Right lobe of liver (tissue), 6 donors: Measurements from ENCODE around the gene ZDHHC1. TPM values are rescaled to one million over a fixed set of nuclear protein-coding genes. Genes with fewer than 3 reads are reported as not detected.

Source experiments
- ATAC-seq, 4 donors: fragments of 200-7000 bp; cut with Tn5 transposase; one replicate each; pipeline ENCODE4 v1.9.1; 2020; ENCODE audit warnings: mild to moderate bottlenecking in 4 of 4, moderate library complexity in 4 of 4
- DNase-seq, 3 donors: peaks; one replicate each; pipeline ENCODE4 v3.0.0-alpha.2; 2020
- H3K27ac ChIP-seq, 3 donors: fragments of 200-600 bp; one replicate each; pipeline ENCODE4 v1.8.0; 2022
- H3K27me3 ChIP-seq, 2 donors: fragments of 200-600 bp; one replicate each; pipeline ENCODE4 v1.8.0; 2022
- H3K36me3 ChIP-seq, 4 donors: fragments of 200-600 bp; sonication (generic) in 1 of 4; one replicate each; pipeline versions ENCODE4 v1.5.1 to v1.8.0; 2017 to 2022; ENCODE audit warnings: control low read depth in 1 of 4
- H3K4me1 ChIP-seq, 4 donors: fragments of 200-600 bp; sonication (generic) in 1 of 4; one replicate each; pipeline versions ENCODE4 v1.5.1 to v1.8.0; 2017 to 2022; ENCODE audit warnings: control low read depth in 1 of 4
- H3K4me3 ChIP-seq, 3 donors: fragments of 200-600 bp; one replicate each; pipeline ENCODE4 v1.8.0; 2022
- H3K9me3 ChIP-seq, 4 donors: fragments of 200-600 bp; sonication (generic) in 1 of 4; one replicate each; pipeline versions ENCODE4 v1.5.1 to v1.8.0; 2017 to 2022; ENCODE audit warnings: control low read depth in 1 of 4
- POLR2A ChIP-seq: fragments of 450-650 bp; IDR thresholded peaks from one replicate; pipeline ENCODE4 v1.6.1; 2017; ENCODE audit warnings: antibody characterized with exemption, mild to moderate bottlenecking
- WGBS: methylation state at CpG from one replicate; pipeline ENCODE4 v1.1.6; 2018; ENCODE audit warnings: low coverage, low lambda C conversion rate; ENCODE audit not compliant: insufficient coverage; ENCODE audit errors: missing lambda C conversion rate; 5-methylcytosine and 5-hydroxymethylcytosine counted together
- intact Hi-C, 2 donors: fragments of 100-400 bp; cut with DNase I; formaldehyde crosslinking; loops; one replicate each; pipeline versions ENCODE4 v1.11.2 to v1.14.1; 2022
- total RNA-seq, 6 experiments: library from RNA; depleted of rRNA in 2 of 6; stranded (reverse); fragments of >200 nt in 2 of 6; fragmentation: NEBNext Ultra II Directional in 3 of 6; extraction: Animal tissue kit (Norgen Biotek cat#: 25700) in 3 of 6; gene quantifications; one replicate each; pipeline versions ENCODE4 v1.1.0 to v1.2.4, GENCODE V29; 2016 to 2023
- TF ChIP-seq, protein P1 (sequence below), 4 donors: fragments of 200-600 bp in 3 of 4; fragments of 450-650 bp in 1 of 4; IDR thresholded peaks; one replicate each; pipeline versions ENCODE4 v1.5.1 to v1.8.0; 2016 to 2022; ENCODE audit warnings: antibody characterized with exemption in 4 of 4, mild to moderate bottlenecking in 2 of 4
- donor health status: DM: no; HTN: yes; CAD: no.
- donor health status: DM: no; HTN: no; CAD: no.
- donor health status: DM: no; HTN: no; CAD: no.
- donor health status: DM: no; HTN: yes; CAD: no.
- donor health status: DM: no; HTN: yes; CAD: no.

The ZDHHC1 gene
- total RNA-seq, 6 experiments from 2014 or later, result 1.2 to 4.0 (median 1.8) TPM

DNA sequence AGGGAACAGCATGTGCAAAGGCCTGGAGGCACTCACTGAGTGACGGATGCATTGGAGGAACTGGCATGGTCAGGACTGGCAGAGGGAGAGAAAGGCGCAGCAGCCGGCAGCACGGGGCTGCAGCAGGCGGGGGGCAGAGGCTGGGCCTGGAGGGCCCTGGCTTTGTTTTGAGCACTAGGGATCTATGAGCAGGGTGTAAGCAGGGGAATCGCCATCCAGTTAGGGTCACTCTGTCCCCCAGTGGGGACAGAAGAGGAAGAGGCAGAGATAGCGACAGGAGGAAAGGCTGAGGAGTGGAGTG, 28.8 kb upstream of the ZDHHC1 start:
- Histone ChIP-seq H3K27me3 (no peaks in the 10 kb centered on the region), H3K36me3 (no peaks in the 10 kb centered on the region), H3K9me3 (no peaks in the 10 kb centered on the region), H3K4me1 (peaks cover 5 to 83% (median 51%) of the 10 kb centered on the region in 4 donors), H3K27ac (peak overlapping the region in 1 of 3 donors; percentile 62), H3K4me3 (no peak overlapping the region)
- ATAC-seq, result no peak
- WGBS, result 33% methylated on average over 7 of the region's 7 CpGs
- intact Hi-C loops, result no loop called here
- no peak for DNase-seq
- no peak for TF ChIP-seq POLR2A
- TF ChIP-seq, protein P1, sequence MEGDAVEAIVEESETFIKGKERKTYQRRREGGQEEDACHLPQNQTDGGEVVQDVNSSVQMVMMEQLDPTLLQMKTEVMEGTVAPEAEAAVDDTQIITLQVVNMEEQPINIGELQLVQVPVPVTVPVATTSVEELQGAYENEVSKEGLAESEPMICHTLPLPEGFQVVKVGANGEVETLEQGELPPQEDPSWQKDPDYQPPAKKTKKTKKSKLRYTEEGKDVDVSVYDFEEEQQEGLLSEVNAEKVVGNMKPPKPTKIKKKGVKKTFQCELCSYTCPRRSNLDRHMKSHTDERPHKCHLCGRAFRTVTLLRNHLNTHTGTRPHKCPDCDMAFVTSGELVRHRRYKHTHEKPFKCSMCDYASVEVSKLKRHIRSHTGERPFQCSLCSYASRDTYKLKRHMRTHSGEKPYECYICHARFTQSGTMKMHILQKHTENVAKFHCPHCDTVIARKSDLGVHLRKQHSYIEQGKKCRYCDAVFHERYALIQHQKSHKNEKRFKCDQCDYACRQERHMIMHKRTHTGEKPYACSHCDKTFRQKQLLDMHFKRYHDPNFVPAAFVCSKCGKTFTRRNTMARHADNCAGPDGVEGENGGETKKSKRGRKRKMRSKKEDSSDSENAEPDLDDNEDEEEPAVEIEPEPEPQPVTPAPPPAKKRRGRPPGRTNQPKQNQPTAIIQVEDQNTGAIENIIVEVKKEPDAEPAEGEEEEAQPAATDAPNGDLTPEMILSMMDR (IDR thresholded peaks at IDR 0.05), result no peak

DNA sequence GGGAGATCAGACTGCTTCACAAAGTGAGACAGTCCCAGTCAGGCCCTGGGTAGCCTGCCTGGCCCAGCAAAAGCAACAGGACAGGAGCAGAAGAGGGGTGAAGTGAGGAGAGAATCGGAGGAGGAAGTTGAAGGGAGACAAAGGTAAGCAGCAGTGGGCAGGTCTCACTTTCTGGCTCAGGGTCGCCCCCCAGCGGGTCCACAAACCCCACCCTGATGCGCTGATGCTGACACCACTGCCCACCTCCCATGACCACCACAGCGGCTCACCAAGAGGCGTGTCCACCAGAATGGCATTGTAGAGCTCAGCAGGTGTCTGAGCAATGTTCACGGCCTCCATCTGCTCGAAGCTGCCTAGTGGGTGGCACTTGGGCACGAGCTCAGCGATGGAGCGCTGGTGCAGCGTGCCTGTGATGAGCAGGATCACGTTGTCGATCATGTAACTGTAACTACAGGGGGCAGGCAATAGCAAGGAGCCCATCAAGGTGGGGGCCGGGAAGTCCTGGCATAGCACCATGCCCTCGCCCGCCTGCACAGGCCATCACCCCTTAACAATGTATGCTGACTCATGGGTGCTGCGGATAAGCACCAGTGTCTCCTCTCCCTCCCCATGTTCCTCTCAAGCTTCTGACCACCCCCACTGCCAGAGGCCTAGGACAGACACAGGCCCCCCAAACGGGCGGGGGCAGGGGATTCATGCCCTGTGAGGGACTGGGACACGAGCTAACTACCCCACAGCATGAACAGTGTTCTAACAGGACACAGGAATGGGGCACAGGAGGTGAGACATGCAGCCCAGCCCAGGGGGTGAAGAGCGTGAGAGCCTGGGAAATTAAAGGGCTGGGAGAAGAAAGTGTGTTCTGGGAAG, 28.2 kb upstream of the ZDHHC1 start:
- Histone ChIP-seq H3K27ac (no peak overlapping the region), H3K36me3 (no peaks in the 10 kb centered on the region), H3K4me1 (peaks cover 5 to 80% (median 48%) of the 10 kb centered on the region in 4 donors), H3K9me3 (no peaks in the 10 kb centered on the region), H3K4me3 (no peak overlapping the region), H3K27me3 (no peaks in the 10 kb centered on the region)
- intact Hi-C loops, result no loop called here
- no peak for DNase-seq
- 63% methylated on average over 5 of the region's 22 CpGs for WGBS
- no peak for ATAC-seq
- TF ChIP-seq POLR2A, result no peak
- TF ChIP-seq, protein P1 (IDR thresholded peaks at IDR 0.05), result no peak

DNA sequence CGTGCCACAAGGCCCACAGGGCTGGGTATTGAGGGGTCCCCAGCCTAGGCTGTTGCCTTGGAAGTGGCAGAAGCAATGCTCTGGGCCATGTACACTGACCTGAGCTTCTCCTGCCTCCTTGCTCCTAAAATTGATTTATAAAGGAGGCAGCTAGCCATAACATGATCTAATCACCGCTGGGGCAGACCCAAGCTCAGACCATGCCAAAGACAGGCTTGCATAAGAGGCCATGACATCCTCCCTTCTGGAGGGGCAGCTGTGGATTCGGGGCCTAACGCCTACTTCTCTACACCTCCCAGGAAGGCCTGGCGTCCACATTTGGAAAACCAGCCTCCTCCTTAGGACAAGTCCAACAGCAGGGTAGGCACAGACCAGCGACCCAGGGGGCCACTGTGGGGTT, 27.0 kb upstream of the ZDHHC1 start:
- Histone ChIP-seq H3K27me3 (no peaks in the 10 kb centered on the region), H3K27ac (peak overlapping the region in 1 of 3 donors; percentile 0), H3K36me3 (peaks cover 0 to 3% (median 0%) of the 10 kb centered on the region in 4 donors), H3K4me3 (no peak overlapping the region), H3K4me1 (peaks cover 5 to 68% (median 44%) of the 10 kb centered on the region in 4 donors), H3K9me3 (no peaks in the 10 kb centered on the region)
- whole genome bisulfite sequencing, result 27% methylated on average over 2 of the region's 6 CpGs
- no peak for TF ChIP-seq POLR2A
- TF ChIP-seq, protein P1 (IDR thresholded peaks at IDR 0.05), result no peak
- ATAC-seq (peak; percentile 22 to 56 (median 50)), DNase-seq (peak; percentile 49 to 84 (median 70))
- intact Hi-C loops, result no loop called here

DNA sequence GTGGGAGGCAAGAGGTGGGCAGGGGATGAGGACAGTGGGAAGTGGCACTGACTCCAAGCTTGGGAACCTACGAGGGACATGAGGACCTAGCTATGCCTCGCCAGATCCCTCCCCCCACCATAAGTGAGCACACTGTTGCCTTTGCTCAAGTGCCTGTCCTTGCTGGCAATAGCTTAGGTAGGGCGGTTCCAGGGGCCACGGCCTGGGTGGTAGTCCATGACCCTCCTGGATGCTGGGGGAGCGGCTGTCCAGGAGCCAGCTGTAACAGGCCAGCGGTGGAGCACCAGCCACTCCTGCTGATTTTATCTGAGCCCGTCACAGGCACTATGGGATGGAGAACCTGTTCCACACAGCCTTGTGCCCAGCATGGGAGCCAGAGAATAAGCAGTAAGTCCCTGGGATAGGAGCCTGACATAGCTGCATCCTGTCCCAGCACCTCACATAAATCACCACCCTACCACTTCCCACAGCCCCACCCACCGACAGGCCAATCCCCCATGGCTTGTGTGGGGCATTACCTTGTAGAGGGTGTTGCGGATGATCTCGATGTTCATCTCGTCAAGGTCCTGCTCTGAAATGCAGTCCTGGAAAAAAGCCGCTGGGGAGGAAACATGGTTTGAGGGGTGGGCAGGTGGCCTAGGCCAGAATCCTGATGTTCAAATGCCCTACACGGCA, 26.4 kb upstream of the ZDHHC1 start:
- TF ChIP-seq POLR2A, result no peak
- TF ChIP-seq, protein P1 (IDR thresholded peaks at IDR 0.05), result no peak
- no peak for DNase-seq
- Histone ChIP-seq H3K27me3 (no peaks in the 10 kb centered on the region), H3K4me3 (no peak overlapping the region), H3K4me1 (peaks cover 5 to 66% (median 44%) of the 10 kb centered on the region in 4 donors), H3K9me3 (no peaks in the 10 kb centered on the region), H3K36me3 (peaks cover 0 to 3% (median 0%) of the 10 kb centered on the region in 4 donors), H3K27ac (peak overlapping the region in 1 of 3 donors; percentile 0)
- no peak for ATAC-seq
- 74% methylated on average over 8 of the region's 13 CpGs for WGBS
- intact Hi-C loops, result no loop called here
